GM23248 (cell line): ENCODE data around the gene UBR3. TPM values are rescaled to one million over a fixed set of nuclear protein-coding genes. Genes with fewer than 3 reads are reported as not detected.

Experiments used
- DNase-seq: peaks from one replicate; pipeline ENCODE4 v3.0.0-alpha.2; 2015
- H2AFZ ChIP-seq: fragments of 200-600 bp; sonication (generic); 2 replicates; pipeline ENCODE4 v1.6.1; 2016; ENCODE audit warnings: antibody characterized with exemption
- H3F3A ChIP-seq: fragments of 200-600 bp; sonication (generic); 2 replicates; pipeline ENCODE4 v1.6.1; 2016; ENCODE audit warnings: mild to moderate bottlenecking, antibody characterized with exemption, mixed run types; ENCODE audit not compliant: insufficient read depth
- H3K27ac ChIP-seq: fragments of 200-600 bp; sonication (generic); 2 replicates; pipeline ENCODE4 v1.5.1; 2016; ENCODE audit warnings: mild to moderate bottlenecking
- H3K27me3 ChIP-seq: fragments of 200-600 bp; sonication (generic); replicated peaks from 2 replicates; pipeline ENCODE4 v1.6.1; 2016; ENCODE audit warnings: mild to moderate bottlenecking; ENCODE audit not compliant: insufficient read depth
- H3K36me3 ChIP-seq: fragments of 200-600 bp; sonication (generic); 2 replicates; pipeline ENCODE4 v1.6.1; 2016; ENCODE audit warnings: low read depth, mild to moderate bottlenecking
- H3K4me1 ChIP-seq: fragments of 200-600 bp; sonication (generic); 2 replicates; pipeline ENCODE4 v1.6.1; 2016; ENCODE audit warnings: mild to moderate bottlenecking; ENCODE audit not compliant: insufficient read depth
- H3K4me2 ChIP-seq: fragments of 200-600 bp; sonication (generic); one replicate; pipeline ENCODE4 v1.6.1; 2016; ENCODE audit warnings: mild to moderate bottlenecking; ENCODE audit not compliant: unreplicated experiment
- H3K4me3 ChIP-seq: fragments of 200-600 bp; sonication (generic); 2 replicates; pipeline ENCODE4 v1.5.1; 2016; ENCODE audit warnings: mild to moderate bottlenecking
- H3K79me2 ChIP-seq: fragments of 200-600 bp; sonication (generic); 2 replicates; pipeline ENCODE4 v1.6.1; 2016; ENCODE audit warnings: mild to moderate bottlenecking; ENCODE audit not compliant: insufficient read depth
- H3K9ac ChIP-seq: fragments of 200-600 bp; sonication (generic); 2 replicates; pipeline ENCODE4 v1.6.1; 2016; ENCODE audit warnings: mild to moderate bottlenecking
- H3K9me2 ChIP-seq: fragments of 200-600 bp; sonication (generic); 2 replicates; pipeline ENCODE4 v1.6.1; 2016; ENCODE audit warnings: mixed run types, mild to moderate bottlenecking, moderate library complexity; ENCODE audit not compliant: insufficient read depth
- H3K9me3 ChIP-seq: fragments of 200-600 bp; sonication (generic); one replicate; pipeline ENCODE4 v1.6.1; 2017; ENCODE audit warnings: low read depth
- H4K20me1 ChIP-seq: fragments of 200-600 bp; sonication (generic); 2 replicates; pipeline ENCODE4 v1.6.0; 2016; ENCODE audit not compliant: insufficient read depth
- EZH2 ChIP-seq: fragments of 200-600 bp; sonication (generic); IDR thresholded peaks from 2 replicates; pipeline ENCODE4 v1.6.1; 2018; ENCODE audit warnings: antibody characterized with exemption, mild to moderate bottlenecking; ENCODE audit not compliant: insufficient read depth, poor library complexity, severe bottlenecking
- EZH2phosphoT487 ChIP-seq: fragments of 200-600 bp; sonication (generic); IDR thresholded peaks from 2 replicates; pipeline ENCODE4 v1.6.1; 2018; ENCODE audit warnings: antibody characterized with exemption, moderate library complexity, mild to moderate bottlenecking, low read depth; ENCODE audit not compliant: insufficient read depth
- WGBS, 2 experiments: methylation state at CpG; one replicate each; pipeline ENCODE4 v1.1.6; 2015 to 2017; ENCODE audit warnings: low lambda C conversion rate in 2 of 2, low coverage in 1 of 2; ENCODE audit errors: missing lambda C conversion rate in 2 of 2; 5-methylcytosine and 5-hydroxymethylcytosine counted together
- in situ Hi-C: fragments of 300-500 bp; cut with MboI; formaldehyde crosslinking; loops from 2 replicates; pipeline ENCODE4 v1.15.0; 2020
- polyA plus RNA-seq: library from polyadenylated mRNA; unstranded; fragments of >200 nt; fragmentation: Nextera tagmentation; extraction: Ambion mirVana; gene quantifications from 2 replicates; pipeline ENCODE4 v1.2.1, GENCODE V29; 2016
- total RNA-seq: library from RNA; depleted of rRNA; stranded (reverse); fragments of >200 nt; shearing (Covaris generic); gene quantifications from 2 replicates; pipeline ENCODE4 v1.2.3, GENCODE V29; 2014

UBR3 gene
- total and polyA plus RNA-seq, 2 experiments from 2014 or later, result 8.9 to 22.4 TPM

DNA sequence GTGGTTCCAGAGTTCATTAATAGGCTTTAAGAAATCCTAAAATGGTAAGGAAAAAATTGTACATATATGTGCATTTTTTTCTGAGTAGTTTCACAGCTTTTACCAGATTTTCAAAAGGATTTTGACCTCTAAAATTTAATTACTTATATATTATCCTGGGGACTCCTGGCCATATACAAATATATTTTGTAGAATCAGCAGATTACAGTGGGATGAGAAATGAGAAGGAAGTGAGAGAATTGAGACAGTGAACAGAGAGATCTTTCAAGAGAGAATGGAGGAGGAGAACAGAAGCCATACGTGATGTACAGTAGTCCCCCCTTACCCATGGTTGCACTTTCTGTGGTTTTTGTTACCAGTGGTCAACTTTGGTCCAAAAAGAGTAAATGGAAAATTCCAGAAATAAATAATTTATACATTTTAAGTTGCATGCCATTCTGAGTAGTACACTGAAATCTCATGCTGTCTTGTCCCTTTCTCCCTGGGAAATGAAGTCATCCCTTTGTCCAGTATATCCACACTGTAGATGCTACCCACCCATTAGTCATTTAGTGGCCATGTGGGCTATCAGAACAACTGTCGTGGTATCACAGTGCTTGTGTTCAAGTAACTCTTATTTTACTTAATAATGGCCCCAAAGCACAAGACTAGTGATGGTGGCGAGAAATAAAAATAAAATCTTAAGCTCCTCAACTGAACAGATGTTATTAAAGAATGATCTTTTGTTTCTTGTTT, 220.2 kb downstream of the UBR3 start:
- Histone ChIP-seq H3K4me2 (no peak overlapping the region), H3K4me1 (peaks cover 4% of the 10 kb centered on the region; the same call in 1 of the 2 replicates), H3K36me3 (no peaks in the 10 kb centered on the region; the same call in 1 of the 2 replicates), H3K9me2 (no peaks in the 10 kb centered on the region), H3K79me2 (no peaks in the 10 kb centered on the region), H4K20me1 (no peaks in the 10 kb centered on the region), H3K27ac (no peak overlapping the region), H3K4me3 (no peak overlapping the region), H3K27me3 (no peaks in the 10 kb centered on the region), H2AFZ (no peak overlapping the region), H3F3A (peaks cover 7% of the 10 kb centered on the region; the same call in 1 of the 2 replicates), H3K9me3 (no peaks in the 10 kb centered on the region), H3K9ac (no peak overlapping the region)
- WGBS, 2 experiments, result 98 to 100% methylated on average over 3 of the region's 3 CpGs
- in situ Hi-C loops, result no loop called here
- DNase-seq, result peak; percentile 3
- TF ChIP-seq EZH2phosphoT487, result no peak
- TF ChIP-seq EZH2, result no peak

DNA sequence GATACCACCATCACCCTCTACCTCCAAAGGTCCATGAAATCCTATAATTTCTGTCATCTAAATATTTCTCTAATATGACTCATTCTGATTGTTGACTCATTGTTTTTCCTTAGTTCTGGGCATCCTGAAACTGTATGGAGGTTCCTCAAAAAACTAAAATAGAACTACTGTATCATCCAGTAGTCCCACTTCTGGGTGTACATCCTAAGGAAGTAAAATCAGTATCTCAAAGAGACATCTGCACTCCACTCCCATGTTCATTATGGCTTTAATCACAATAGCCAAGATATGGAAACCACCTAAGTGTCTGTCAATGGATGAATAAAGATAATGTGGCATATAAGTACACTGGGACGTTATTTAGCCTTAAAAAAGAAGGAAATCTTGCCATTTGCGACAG, 224.9 kb downstream of the UBR3 start:
- no peak overlapping the region for H3K27ac ChIP-seq
- DNase-seq, result peak; percentile 50

DNA sequence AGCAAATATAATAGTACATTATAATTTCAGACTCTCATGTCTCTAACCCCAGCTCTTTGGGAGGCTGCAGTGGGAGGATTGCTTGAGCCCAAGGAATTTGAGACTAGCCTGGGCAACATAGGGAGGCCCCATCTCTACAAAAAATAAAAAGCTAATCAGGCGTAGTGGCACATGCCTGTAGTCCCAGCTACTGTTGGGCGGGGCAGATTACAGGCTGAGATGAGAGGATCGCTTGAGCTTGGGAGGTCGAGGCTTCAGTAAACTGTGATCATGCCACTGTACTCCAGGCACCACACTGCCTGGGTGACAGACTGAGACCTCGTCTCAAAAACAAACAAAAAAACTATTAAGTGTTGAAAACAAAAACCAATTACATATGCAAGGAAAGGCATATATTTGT, 227.7 kb downstream of the UBR3 start:
- in situ Hi-C loops, result no loop called here
- WGBS, 2 experiments, result 88 to 92% methylated on average over 5 of the region's 5 CpGs
- H3K4me2 ChIP-seq, result no peak overlapping the region

More for the DNA sequence above, 224.9 kb downstream of the UBR3 start:
- no peak overlapping the region for H3K9ac ChIP-seq
- TF ChIP-seq EZH2phosphoT487 (no peak), EZH2 (no peak)
- peaks cover 7% of the 10 kb centered on the region; the same call in 1 of the 2 replicates for H3K4me1 ChIP-seq
- H3F3A ChIP-seq, result peaks cover 8% of the 10 kb centered on the region; the same call in 1 of the 2 replicates
- no peaks in the 10 kb centered on the region for H3K27me3 ChIP-seq
- no peak overlapping the region for H3K4me2 ChIP-seq
- peaks cover 4% of the 10 kb centered on the region; the same call in 1 of the 2 replicates for H3K36me3 ChIP-seq
- no peak overlapping the region for H2AFZ ChIP-seq
- H3K9me3 ChIP-seq, result no peaks in the 10 kb centered on the region
- 99 to 100% methylated on average over 2 of the region's 2 CpGs for WGBS, 2 experiments
- H4K20me1 ChIP-seq, result no peaks in the 10 kb centered on the region
- in situ Hi-C loops, result no loop called here
- no peaks in the 10 kb centered on the region for H3K9me2 ChIP-seq
- no peak overlapping the region for H3K4me3 ChIP-seq
- H3K79me2 ChIP-seq, result no peaks in the 10 kb centered on the region

DNA sequence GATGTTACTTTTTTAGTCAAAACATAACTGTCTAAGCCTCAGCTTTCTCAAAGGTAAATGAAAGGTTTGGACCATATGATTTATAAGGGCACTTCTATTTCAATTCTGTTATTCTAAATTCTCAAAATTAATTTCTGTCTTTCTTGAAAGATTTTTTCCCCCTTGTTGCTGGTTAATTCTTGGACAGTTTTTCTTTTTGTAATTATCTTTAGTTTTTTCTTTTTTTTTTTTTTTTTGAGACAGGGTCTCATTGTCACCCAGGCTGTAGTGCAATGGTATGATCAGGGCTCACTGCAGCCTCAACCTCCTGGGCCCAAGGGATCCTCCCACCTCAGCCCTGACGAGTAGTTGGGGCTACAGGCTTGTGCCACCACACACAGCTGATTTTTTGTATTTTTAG, 229.6 kb downstream of the UBR3 start:
- Histone ChIP-seq H3K79me2 (no peaks in the 10 kb centered on the region), H3K4me1 (peaks cover 7% of the 10 kb centered on the region; the same call in 1 of the 2 replicates), H2AFZ (no peak overlapping the region), H3K36me3 (peaks cover 27% of the 10 kb centered on the region), H4K20me1 (no peaks in the 10 kb centered on the region), H3K27me3 (no peaks in the 10 kb centered on the region), H3K9ac (no peak overlapping the region), H3K4me2 (no peak overlapping the region), H3K9me2 (no peaks in the 10 kb centered on the region), H3K27ac (no peak overlapping the region), H3K4me3 (no peak overlapping the region), H3K9me3 (no peaks in the 10 kb centered on the region), H3F3A (peaks cover 5% of the 10 kb centered on the region; the same call in 1 of the 2 replicates)
- no peak for DNase-seq
- WGBS, 2 experiments, result 84 to 100% methylated on average over 1 of the region's 1 CpG
- in situ Hi-C loops, result no loop called here
- TF ChIP-seq EZH2 (no peak), EZH2phosphoT487 (no peak)

More for the DNA sequence above, 227.7 kb downstream of the UBR3 start:
- Histone ChIP-seq H3F3A (peaks cover 8% of the 10 kb centered on the region; the same call in 1 of the 2 replicates), H3K9me3 (no peaks in the 10 kb centered on the region), H3K27me3 (no peaks in the 10 kb centered on the region), H3K79me2 (no peaks in the 10 kb centered on the region), H4K20me1 (no peaks in the 10 kb centered on the region), H3K4me3 (no peak overlapping the region), H3K36me3 (peaks cover 16% of the 10 kb centered on the region; the same call in 1 of the 2 replicates), H3K27ac (no peak overlapping the region), H3K4me1 (peaks cover 7% of the 10 kb centered on the region; the same call in 1 of the 2 replicates), H3K9ac (no peak overlapping the region), H3K9me2 (no peaks in the 10 kb centered on the region), H2AFZ (no peak overlapping the region)
- no peak for DNase-seq
- TF ChIP-seq EZH2, result no peak
- TF ChIP-seq EZH2phosphoT487, result no peak
